Ovary (tissue), 3 donors: ENCODE data around the gene PRPF19.

Source experiments
- EP300 ChIP-seq: sonication (generic); formaldehyde crosslinking; IDR thresholded peaks from one replicate; pipeline ENCODE4 v1.6.1; 2017; ENCODE audit warnings: antibody characterized with exemption
- POLR2A ChIP-seq: fragments of 450-650 bp; IDR thresholded peaks from one replicate; pipeline ENCODE4 v1.6.1; 2017; ENCODE audit warnings: antibody characterized with exemption, mild to moderate bottlenecking, moderate library complexity
- TF ChIP-seq, protein P1 (sequence below), 3 donors: fragments of 450-650 bp in 2 of 3; fragments of 200-600 bp in 1 of 3; IDR thresholded peaks; one replicate each; pipeline versions ENCODE4 v1.5.1 to v1.8.0; 2016 to 2022; ENCODE audit warnings: antibody characterized with exemption in 3 of 3, mild to moderate bottlenecking in 1 of 3
- donor health status: DM: no; HTN: no; CAD: no.

DNA sequence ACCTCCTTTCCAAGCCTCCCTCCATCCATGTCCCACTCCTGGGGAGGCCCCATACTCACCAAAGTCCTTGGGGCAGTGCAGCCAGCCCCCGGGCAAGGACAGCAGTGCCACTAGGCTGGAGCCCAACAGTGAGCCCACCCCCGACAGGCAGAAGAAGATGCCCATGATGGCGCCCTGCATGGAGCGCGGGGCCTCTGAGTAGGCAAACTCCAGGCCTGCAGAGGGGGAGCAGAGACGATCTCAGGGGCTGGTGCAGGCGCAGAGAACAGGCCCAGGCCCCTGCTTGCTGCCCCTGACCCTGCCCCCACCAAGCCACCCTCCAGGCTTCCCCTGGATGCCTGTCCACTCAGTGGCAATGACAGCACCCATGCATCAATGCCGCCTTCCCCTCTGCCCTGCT is 31.4 kb upstream of the PRPF19 start:
- TF ChIP-seq, protein P1, sequence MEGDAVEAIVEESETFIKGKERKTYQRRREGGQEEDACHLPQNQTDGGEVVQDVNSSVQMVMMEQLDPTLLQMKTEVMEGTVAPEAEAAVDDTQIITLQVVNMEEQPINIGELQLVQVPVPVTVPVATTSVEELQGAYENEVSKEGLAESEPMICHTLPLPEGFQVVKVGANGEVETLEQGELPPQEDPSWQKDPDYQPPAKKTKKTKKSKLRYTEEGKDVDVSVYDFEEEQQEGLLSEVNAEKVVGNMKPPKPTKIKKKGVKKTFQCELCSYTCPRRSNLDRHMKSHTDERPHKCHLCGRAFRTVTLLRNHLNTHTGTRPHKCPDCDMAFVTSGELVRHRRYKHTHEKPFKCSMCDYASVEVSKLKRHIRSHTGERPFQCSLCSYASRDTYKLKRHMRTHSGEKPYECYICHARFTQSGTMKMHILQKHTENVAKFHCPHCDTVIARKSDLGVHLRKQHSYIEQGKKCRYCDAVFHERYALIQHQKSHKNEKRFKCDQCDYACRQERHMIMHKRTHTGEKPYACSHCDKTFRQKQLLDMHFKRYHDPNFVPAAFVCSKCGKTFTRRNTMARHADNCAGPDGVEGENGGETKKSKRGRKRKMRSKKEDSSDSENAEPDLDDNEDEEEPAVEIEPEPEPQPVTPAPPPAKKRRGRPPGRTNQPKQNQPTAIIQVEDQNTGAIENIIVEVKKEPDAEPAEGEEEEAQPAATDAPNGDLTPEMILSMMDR (IDR thresholded peaks at IDR 0.05) = no peak
- TF ChIP-seq POLR2A (no peak), EP300 (no peak)
